ENCODE measurements around the gene TASOR. TPM values are rescaled to one million over a fixed set of nuclear protein-coding genes. Genes with fewer than 3 reads are reported as not detected.

The TASOR gene
- total RNA-seq, 1 donor from 2014 or later: 72.1 TPM

DNA sequence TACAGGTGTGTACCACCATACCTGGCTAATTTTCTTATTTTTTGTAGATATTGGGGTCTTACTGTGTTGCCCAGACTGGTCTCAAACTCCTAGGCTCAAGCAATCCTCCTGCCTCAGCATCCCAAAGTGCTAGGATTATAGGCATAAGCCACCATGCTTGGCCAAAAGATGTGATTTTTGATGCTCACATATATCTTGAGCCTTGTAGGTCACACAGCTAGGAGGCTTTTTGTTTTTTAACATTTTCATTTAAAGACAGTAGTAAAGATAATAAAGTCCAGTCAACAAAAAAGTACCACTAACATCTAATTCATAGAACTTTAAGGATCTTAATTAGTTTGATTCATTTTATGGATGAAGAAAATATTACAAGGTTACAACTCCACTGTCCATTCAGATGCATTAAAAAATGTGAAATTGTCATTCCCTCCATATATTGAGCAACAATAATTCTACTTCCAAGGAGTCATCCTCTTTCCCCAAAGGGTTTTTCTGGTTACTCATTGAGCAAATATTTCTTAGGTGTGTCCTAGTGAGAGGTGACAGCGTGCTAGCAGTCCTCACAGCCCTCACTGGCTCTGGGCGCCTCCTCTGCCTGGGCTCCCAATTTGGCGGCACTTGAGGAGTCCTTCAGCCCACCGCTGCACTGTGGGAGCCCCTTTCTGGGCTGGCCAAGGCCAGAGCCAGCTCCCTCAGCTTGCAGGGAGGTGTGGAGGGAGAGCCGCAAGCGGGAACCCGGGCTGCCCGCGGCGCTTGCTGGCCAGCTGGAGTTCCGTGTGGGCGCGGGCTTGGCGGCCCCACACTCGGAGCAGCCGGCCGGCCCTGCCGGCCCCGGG is 8.3 kb upstream of the TASOR start:
- intact Hi-C loops (cut with micrococcal nuclease): no loop called here

DNA sequence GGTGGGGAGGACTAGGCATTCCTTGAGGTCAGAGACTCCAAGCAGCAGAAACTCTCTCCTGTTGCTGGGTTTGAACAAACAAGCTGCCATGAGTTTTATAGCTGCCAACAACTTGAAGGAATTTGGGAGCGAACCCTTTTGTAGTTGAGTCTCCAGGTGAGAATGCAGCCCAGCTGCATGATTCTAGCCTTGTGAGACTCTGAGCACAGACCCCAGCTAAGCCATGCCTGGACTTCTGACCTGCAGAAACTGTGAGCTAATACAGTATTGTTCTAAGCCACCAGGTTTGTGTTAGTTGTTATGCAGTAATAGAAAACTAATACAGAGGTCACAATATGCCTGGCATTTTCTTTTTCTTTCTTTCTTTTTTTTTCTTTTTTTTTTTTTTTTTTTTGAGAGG is 6.2 kb upstream of the TASOR start:
- intact Hi-C loops (cut with micrococcal nuclease): no loop called here

DNA sequence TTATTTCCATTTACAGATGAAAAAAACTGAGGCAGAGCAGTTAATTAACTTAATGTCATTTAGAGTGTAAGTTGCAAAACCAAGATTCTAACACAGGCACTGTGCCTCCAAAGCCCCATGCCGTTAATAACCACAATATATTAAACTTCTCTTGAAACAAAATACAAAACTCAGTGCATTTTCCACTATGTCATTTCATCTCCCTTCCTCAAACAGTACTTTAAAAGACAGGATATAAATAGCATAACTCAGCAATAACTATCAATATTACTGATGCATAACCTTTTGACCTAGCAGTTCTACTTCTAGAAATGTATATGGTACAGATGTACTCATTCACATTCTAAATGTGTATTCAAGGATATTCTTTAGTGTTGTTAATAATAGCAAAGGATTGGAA is 5.1 kb upstream of the TASOR start:
- intact Hi-C loops (cut with micrococcal nuclease): no loop called here

DNA sequence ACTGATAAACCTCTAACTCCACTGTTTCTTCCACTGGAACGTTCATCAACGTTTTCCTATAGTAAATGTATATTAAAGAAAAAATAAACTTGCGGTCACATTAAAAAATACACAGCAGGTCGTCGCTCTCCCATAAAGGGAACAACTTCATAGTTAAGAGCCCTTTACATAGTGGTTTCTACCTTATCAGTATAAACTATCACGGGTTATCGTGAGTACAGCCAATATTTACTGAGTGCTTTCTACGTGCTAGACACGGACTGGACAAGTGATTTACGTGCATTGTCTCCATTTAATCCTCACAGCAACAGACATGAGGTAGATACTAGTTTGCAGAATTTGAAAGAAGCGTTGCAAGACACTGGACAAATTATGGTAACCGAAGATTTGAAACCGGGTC is 964 bp upstream of the TASOR start:
- intact Hi-C loops (cut with micrococcal nuclease): loop anchor here (5.0 kb wide), 3 partner anchors 543 to 1073 kb away; partner anchors contain the start of genes APPL1, PDE12 and SLMAP

- intact Hi-C loops (cut with micrococcal nuclease): loop anchor here (1.0 to 5.0 kb wide), 11 partner anchors 11 to 1075 kb away; partner anchors contain the start of genes APPL1, ARHGEF3, CCDC66 and PDE12
Measured at GRCh38 chr3:56682462-56683121, 473 bp downstream of the TASOR start.

DNA sequence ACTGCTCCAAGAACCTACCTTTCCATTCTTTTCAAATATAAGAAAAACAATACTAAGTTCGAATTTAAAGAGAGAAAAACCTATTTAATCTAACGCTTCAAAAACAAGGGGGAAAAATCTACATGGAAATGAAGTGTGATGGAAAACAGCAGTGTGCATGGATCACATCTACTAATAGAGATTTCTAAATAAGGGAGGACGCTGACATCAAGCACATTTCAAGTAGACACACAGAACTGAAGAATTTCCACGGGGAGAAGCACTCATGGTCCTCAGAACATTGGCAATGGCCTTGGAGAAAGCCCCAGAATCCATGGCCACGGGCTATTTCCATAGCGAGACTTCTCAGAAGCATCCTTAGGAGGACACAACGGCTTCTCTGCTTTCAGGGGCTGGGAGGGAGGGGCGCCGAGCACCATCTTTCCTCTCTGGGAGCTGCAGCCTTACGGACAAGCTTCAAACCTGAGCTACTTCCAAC is 1.0 kb downstream of the TASOR start:
- intact Hi-C loops (cut with micrococcal nuclease): loop anchor here (1.0 to 5.0 kb wide), 10 partner anchors 11 to 1075 kb away; partner anchors contain the start of genes APPL1, ARHGEF3, CCDC66 and PDE12

DNA sequence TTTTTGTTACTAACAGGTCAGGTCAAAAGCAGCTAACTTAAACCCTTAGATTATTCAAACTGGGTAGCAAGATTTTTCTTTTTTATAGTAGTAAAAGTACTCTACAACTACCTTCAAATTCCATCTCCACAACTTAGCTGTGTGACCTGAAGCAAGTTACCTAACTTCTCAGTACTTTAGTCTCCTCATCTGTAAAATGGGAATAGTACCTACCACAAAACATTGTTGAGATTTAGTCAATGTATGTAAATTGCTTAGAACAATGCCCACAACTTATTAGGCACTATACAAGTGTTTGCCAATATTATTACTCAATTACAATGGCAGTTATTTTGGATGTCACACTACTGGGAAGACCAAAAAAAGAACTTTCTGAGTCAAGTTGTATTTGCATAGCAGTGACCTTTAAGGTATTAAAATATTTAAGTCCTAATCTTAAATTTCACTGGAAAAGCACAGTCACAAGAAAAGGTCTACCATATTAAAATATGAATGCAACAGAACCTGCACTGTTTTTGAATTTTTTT is 2.9 kb downstream of the TASOR start:
- intact Hi-C loops (cut with micrococcal nuclease): loop anchor here (5.0 kb wide), 3 partner anchors 547 to 1077 kb away; partner anchors contain the start of genes APPL1, PDE12 and SLMAP

- intact Hi-C loops (cut with micrococcal nuclease): no loop called here
Measured at GRCh38 chr3:56677286-56677685, 5.8 kb downstream of the TASOR start.

GRCh38 chr3:56673781-56674457 is 9.1 kb downstream of the TASOR start:
- intact Hi-C loops (cut with micrococcal nuclease): no loop called here

DNA sequence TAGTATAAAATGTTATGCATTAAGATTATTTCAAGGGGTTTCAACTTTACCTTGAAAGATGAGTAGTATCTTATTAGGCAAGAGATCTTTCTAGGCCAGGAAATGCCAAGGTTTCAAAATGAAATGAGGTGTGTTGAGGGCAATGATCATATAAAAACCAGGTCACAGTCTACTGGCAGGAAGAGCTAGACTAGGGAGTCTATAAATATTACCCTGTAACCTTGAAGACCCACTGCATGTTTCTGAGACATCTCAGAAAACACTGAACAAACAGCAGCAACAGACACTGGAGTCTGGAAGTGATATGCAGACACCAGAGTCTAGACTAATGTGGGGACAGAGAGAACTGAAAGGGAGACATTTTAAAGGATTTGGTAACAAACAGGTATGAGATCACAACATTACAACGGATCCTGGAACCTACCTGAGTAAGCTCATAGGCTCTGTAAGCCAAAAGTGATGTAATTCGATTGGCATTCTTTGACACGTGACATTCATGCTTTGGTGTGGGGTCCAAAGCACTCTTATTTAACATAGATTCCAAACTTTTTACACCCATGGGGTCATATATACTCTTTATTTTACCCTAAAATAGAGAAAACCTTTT is 15.0 kb downstream of the TASOR start:
- intact Hi-C loops (cut with micrococcal nuclease): no loop called here

GRCh38 chr3:56664823-56665222 is 18.2 kb downstream of the TASOR start:
- intact Hi-C loops (cut with micrococcal nuclease): no loop called here

- intact Hi-C loops (cut with micrococcal nuclease): no loop called here
Measured at GRCh38 chr3:56655709-56656108, 27.4 kb downstream of the TASOR start.

DNA sequence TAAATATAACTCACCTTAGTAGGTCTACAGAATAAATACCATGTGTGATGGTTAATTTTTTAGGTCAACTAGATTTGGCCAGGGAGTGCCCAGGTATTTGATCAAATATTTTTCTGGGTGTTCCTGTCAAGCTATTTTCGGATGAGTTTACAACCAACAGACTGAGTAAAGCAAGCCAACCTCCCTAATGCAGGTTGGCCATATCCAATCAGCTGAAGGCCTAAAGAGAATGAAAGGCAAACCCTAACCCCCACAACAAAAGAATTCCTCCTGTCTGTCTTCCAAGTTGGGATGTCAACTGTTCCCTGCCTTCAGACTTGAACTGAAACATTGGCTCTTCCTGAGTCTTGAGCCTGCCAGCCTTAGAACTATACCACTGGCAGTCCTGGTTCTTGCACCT is 28.6 kb downstream of the TASOR start:
- intact Hi-C loops (cut with micrococcal nuclease): no loop called here

DNA sequence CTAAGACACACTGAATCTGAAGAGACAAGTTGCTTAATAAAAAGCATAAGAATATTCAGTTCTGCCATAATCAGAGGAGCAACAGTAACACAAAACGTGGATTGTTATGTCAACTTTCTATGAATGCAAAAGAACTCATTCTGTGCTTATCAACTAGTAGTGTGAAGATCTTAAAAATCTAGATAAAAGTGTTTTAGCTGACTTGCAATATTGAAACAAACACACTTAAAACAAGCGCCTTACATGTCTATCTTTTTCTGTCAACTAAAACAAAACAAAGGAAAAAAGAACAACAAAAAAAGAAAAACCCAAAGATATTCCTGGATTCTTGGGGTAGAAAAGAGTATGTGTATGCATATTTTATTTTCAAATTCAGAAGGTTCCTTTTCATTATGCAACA is 37.7 kb downstream of the TASOR start:
- intact Hi-C loops (cut with micrococcal nuclease): no loop called here

DNA sequence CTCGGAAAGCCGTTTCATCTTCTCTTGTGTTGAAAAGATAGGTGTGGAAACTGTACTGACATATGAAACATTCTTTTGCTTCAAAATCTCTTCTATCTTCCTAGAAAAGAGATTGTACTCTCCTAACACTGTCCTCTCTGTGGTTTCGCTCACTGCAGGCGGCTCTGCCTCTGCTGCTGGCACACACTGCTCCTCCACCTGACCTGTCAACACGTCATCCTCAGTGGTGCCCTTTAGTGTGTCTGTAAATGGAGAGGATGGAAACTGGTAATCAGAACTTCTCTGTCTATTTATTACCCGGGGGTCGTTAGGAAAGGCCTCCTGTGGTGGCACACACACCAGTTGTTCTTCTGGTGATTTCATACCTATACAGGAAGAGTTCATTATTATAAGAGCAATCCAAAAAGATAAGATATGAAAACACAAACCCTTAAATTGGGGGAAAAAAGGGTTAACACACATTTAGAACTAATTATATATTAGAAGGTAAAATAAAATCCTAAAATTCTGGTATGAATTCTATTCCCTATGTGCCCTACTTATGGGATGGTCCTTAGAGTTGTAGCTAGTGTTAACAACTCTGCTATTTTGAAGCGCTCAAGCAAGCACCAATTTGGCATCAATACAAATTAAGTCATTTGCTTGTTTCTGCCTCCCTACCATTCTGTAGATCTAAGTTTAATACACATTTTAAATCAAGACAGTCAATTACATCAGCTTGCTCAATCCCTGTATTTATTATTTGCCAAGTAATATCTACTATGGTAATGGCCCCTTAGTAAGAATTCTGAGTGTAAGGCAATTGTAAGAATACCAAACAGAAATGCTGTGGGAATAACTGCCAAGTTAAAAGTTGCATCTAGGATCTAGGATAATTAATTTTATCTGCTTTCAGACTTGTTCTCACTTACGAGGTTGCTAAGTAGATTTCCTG is 49.2 kb downstream of the TASOR start:
- intact Hi-C loops (cut with micrococcal nuclease): no loop called here

Other genes starting within 250 kb of the TASOR start
- gene ERC2, start 214.8 kb downstream of the TASOR start, total RNA-seq: 0.15 TPM in 1 of 2 replicates, not detected in the other
- gene CCDC66, start 126.1 kb downstream of the TASOR start, total RNA-seq: 37.0 and 39.6 TPM in 2 replicates
- 92.4 and 92.7 TPM in 2 replicates for gene ARHGEF3, start 118.7 kb upstream of the TASOR start, total RNA-seq

Data from T-helper 1 cell treated with Interleukin-12 subunit alpha and Interleukin-12 subunit beta and Interleukin-4 antibody, amounts not matched to agents 30 ng/mL and 1 ng/mL, for 36 hours (primary cell).